Measurements from ENCODE around the gene OSTC. TPM values are rescaled to one million over a fixed set of nuclear protein-coding genes. Genes with fewer than 3 reads are reported as not detected.
"Not testable (repeated sequence)": the region's sequence is repeated elsewhere in the genome, so short reads cannot be mapped to it uniquely, and the experiment has no call there.

Gene OSTC
- total RNA-seq, 1 experiment from 2014 or later: 94.7 TPM

DNA sequence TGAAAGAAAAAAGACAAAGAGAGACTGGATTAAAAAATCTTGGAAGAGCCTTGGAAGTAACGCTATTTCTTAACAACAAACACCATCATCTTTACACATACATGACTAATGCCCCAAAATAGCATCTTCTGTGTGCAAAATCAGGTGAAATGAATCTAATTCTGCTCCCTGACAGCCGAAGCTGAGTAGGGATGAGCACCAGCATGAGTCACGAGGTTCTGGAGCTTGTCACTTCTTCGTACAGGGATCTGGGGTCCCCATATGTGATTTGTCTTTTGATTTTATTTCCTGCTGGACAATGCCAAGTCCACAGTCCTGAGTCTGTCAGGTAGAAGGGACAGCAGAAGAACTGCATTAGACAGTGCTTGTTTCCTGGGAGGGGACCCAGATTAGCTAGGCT is 55.9 kb downstream of the OSTC start:
- in situ Hi-C loops (cut with HindIII; ENCODE audit: low sequenced_read_pairs): no loop called here

DNA sequence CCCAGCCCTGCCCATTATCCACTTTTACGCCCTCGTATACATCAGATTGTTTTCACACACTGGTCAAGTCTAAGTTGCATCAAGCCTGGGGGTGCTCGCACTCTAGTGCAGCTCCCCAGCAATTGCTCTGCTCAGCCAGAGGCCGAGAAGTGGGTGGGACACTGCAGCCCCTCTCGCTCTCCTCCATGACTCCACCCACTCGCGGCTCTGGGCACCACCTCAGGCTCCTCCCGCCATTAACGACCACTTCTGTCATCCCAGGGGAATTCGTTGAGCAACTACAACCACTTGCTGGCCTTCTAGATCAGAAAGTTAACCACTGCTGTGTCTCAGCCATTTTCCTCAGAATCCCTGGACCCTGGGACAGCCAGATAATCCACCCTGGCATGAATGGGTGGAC is 58.8 kb downstream of the OSTC start:
- in situ Hi-C loops (cut with HindIII; ENCODE audit: low sequenced_read_pairs): no loop called here
- no peak for DNase-seq (ENCODE audit: low spot score)

More for the DNA sequence above, 55.9 kb downstream of the OSTC start:
- DNase-seq (ENCODE audit: low spot score): no peak

DNA sequence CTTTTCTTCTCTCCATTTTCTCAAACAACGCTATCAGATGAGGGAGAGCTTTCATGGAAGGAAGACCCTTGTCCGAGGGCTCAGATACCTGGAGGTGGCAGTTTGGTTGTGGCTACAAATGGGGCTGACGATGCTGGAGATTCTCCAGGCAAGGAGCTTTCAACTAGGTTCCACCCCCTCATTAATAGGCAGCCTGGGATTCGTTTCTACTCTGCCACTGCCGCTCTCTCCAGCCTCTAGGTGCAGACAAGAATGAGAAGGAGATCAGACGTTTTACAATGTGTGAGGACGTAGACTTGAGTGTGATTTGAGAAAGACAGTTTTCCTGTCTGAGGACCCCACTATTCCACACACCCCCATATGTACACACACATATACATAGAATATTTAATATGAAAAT is 59.3 kb downstream of the OSTC start:
- in situ Hi-C loops (cut with HindIII; ENCODE audit: low sequenced_read_pairs): no loop called here
- DNase-seq (ENCODE audit: low spot score): no peak

DNA sequence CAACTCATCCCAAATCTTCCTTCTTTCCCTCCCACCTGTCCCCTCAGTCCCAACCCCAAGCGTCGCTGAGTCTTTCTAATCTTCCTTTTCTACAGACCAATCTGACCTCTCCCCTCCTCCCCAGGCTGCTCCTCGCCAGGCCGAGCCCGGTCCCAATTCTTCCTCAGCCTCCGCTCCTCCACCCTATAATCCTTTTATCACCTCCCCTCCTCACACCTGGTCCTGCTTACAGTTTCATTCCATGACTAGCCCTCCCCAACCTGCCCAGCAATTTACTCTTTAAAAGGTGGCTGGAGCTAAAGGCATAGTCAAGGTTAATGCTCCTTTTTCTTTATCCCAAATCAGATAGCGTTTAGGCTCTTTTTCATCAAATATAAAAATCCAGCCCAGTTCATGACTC is 60.2 kb downstream of the OSTC start:
- in situ Hi-C loops (cut with HindIII; ENCODE audit: low sequenced_read_pairs); DNase-seq (ENCODE audit: low spot score): not testable (repeated sequence)

DNA sequence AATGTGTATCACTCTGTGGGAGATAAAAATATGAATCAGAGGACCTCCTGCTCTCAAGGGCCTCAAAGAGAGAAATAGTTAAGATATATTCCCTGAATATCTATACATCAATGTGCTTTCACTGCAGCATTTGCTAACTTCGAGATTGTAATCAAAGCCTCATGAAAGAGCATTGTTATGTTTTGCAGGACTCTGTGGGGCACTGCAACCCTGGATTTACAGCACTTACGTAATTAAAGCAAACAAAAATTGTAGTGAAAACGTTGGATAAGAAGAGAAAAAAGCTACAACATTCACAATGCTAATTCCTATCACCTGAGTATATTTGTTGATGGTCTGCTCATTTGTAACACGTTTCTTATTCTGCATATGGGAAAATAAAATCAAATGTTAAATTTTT is 64.5 kb downstream of the OSTC start:
- DNase-seq (ENCODE audit: low spot score): no peak
- in situ Hi-C loops (cut with HindIII; ENCODE audit: low sequenced_read_pairs): no loop called here

DNA sequence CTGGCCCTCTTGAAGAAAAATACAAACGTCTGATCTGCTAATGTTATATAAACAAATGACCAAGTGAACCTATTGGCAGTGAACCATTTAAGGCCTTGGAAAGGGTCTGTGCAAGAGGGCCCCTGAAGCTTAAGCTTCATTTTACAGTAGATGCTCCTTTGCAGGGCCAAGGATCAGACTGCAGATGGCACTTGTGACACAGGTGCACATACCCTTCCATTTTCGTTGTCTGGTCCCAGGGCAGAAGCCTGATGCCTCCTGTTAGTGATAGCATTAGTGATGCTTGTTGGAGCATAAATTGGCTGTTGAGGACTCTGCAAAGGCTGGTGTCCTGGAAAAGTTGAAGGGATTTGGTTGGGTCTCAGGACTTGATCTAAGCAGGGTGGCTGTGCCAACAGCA is 65.9 kb downstream of the OSTC start:
- in situ Hi-C loops (cut with HindIII; ENCODE audit: low sequenced_read_pairs): no loop called here
- DNase-seq (ENCODE audit: low spot score): no peak

DNA sequence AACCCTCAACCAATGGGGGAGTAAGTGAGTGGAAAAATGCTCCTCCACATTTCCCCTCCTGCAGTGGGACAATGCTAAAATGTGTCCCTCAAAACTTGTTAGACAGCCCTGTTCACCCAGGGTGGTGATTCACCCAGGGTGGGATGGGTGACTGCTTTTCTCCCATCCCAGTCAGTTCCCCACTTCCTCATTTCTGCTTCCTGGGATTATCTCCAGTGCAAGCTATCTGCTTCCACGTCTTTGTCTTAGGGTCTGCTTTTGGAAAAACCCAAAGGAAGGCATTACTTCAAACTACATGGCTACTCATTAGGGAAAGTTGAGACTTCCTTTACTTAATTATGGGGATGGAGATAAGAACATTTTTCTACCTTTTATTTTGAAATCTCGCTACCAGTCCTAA is 67.0 kb downstream of the OSTC start:
- DNase-seq (ENCODE audit: low spot score): no peak
- in situ Hi-C loops (cut with HindIII; ENCODE audit: low sequenced_read_pairs): no loop called here

Other genes starting within 250 kb of the OSTC start
- 749 and 1,206 TPM in 2 replicates for gene RPL34, start 30.0 kb upstream of the OSTC start, total RNA-seq (2014; rRNA removed; shearing (Covaris generic))
- not detected in 2 replicates for gene ETNPPL, start 112.5 kb downstream of the OSTC start, total RNA-seq (2014; rRNA removed; shearing (Covaris generic))